Right hindlimb (tissue), 1 donor: ENCODE measurements around the gene ZC3HAV1.
"Not testable (repeated sequence)": the region's sequence is repeated elsewhere in the genome, so short reads cannot be mapped to it uniquely, and the experiment has no call there.

Source experiments
- DNase-seq: peaks from one replicate; pipeline ENCODE4 v3.0.0-alpha.2; 2018

ZC3HAV1 gene

GRCh38 chr7:139049111-139049510 lies 60.4 kb downstream of the ZC3HAV1 start:
- DNase-seq, result no peak

DNA sequence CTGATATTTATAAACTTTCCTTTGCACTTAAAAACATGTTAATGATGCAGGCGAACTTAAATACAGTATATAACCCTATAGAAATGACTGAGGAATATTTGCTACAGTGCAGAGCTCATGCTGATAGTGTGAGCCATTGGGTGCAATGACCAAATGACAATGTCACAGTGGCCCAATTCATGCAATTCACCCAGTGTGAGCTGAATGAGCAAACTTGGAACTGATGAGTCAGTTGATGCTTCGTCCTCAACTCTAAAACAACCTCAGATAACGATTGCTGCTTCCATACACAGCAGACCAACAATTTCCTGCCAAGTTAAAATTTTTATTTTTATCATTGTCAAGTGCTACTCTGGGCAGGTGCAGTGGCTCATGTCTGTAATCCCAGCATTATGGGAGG lies 61.5 kb downstream of the ZC3HAV1 start:
- DNase-seq, result no peak

DNA sequence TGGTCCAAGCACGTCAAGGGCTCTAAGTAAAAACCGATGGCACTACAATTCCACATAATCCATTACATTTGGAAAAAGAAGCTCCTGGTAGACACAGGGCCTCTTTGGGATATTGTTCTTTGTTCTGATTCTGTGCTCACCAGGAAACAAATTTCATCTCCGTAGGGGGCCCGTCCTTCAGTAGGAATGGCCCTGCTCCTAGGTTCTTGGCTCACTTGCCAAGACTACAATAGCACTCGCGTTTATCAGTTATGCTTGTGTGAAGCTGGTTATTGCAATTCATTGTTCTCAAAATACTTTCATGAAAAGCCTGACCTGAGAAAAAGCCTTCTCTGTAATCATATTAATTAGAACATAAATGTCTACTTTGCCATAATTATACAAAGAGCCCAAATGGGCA lies 63.4 kb downstream of the ZC3HAV1 start:
- no peak for DNase-seq

DNA sequence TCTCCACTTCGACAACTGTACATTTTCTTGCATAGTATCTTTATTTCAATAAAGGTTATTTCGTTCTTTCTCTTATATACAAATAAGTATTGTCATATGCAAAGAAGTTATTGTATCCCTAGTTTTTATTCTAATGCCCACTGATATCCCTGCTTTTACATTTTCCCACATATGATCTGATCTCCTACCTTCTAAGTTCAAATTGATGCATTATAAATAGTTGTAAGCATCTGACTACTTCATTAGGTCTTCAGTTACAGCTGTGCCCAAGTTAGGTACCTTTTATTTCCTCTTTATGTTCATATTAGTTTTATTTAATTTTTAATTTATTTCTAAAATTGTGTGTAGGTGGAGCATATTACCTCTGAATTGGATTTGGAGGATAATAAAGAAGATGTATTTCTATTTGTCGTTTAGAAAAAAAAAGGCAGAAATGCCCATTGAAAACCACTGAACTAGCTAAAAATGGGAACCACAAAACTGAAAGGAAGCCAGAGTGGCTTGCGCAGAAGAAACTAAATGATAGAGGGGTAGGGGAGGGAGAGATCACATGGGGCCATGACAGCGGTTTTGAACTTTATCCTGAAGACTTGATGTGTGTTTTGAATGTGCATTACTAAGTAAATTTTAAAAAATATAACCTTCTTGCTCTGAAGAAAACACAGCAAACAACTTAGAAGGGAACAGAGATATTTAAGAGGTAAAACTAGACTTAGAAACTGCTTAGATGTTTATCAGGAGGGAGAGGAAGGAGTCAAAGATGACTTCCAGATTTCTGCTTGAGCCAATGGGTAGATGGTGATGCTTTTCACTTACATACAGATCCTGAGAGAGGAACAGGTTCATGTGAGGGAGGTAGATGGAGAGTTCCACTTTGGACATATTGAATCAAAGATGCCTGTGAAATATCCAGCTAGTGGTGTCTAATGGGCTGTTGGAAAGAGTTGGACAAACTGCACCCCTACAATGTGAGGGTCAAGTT lies 64.4 kb downstream of the ZC3HAV1 start:
- DNase-seq, result no peak

DNA sequence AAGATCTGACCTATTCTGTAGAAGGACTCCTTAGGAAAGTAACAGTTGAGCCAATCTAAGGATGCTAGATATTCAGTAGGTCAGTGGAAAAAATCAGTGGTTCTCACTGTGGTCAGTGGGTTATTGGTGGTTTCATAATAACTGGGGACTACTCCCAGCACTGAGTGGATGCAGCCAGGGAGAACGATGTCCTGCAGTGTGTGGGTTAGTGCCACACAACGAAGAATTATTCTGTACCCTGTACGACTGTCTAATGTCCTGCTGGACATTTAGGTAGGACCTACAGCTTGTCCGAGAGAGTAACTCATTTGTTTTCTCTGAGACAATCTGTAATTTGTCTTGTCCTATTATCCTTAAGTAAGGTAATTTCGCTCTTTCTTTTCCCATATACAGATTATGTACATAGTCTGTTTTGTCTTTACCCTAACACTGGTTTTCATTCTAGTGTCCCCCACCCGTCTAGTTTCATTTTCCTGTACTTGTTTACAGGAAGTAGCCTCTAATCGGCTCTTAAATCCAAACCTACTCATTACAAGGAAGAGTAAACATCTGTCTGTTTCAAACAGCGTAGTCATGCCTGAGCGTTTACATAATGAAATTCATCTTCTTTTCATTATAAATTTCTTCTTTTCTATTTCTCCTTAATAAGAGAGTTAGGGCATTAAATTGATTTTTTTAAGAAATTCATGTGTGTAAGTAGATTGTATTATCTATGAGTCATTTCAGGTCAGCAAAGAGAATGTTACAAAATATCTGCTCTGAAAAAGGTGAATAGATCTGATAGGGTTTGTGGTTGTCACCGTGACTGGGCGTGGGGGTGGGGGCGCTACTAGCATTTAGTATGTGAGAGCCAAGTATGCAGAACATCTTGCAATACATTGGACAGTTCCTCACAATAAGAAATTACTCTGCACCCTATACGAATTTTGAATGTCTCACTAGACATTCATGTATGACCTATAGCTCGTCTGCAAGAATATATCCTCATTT lies 65.4 kb downstream of the ZC3HAV1 start:
- no peak for DNase-seq

- DNase-seq, result no peak
These were observed 68.0 kb downstream of the ZC3HAV1 start for GRCh38 chr7:139041378-139042085.

GRCh38 chr7:139038691-139039090 lies 70.8 kb downstream of the ZC3HAV1 start:
- DNase-seq, result no peak

- DNase-seq, result no peak
These were observed 72.6 kb downstream of the ZC3HAV1 start for GRCh38 chr7:139036901-139037300.

GRCh38 chr7:139035586-139036353 lies 73.8 kb downstream of the ZC3HAV1 start, which contains the start of gene ZC3HAV1L:
Gene ZC3HAV1L, minus strand, starts transcription at chr7:139036042. Its CDS starts 25 bp downstream, at chr7:139036017.
- peak; percentile 93 for DNase-seq

- peak; percentile 74 for DNase-seq
These were observed 74.5 kb downstream of the ZC3HAV1 start for GRCh38 chr7:139034855-139035585.

GRCh38 chr7:139034336-139034735 lies 75.2 kb downstream of the ZC3HAV1 start:
- no peak for DNase-seq

- no peak for DNase-seq
These were observed 76.0 kb downstream of the ZC3HAV1 start for GRCh38 chr7:139033346-139034114.

GRCh38 chr7:139032473-139032872 lies 77.0 kb downstream of the ZC3HAV1 start:
- DNase-seq, result no peak

- DNase-seq, result no peak
These were observed 80.2 kb downstream of the ZC3HAV1 start for GRCh38 chr7:139029353-139029752.

GRCh38 chr7:139026551-139026950 lies 83.0 kb downstream of the ZC3HAV1 start:
- DNase-seq, result no peak

DNA sequence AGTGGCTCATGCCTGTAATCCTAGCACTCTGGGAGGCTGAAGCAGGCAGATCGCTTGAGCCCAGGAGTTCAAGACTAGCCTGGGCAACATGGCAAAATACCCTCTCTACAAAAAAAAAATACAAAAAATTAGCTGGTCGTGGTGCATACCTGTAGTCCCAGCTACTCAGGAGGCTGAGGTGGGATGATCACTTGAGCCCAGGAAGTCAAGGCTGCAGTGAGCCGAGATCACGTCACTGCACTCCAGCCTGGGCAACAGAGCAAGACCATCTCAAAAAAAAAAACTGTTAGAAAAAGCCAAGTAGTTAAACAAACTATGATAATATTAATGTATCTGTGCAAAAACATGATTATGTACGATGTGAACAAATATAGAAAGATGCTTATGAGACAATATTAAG lies 83.7 kb downstream of the ZC3HAV1 start:
- DNase-seq, result not testable (repeated sequence)

- no peak for DNase-seq
These were observed 86.4 kb downstream of the ZC3HAV1 start for GRCh38 chr7:139023076-139023475.

GRCh38 chr7:139022286-139022685 lies 87.2 kb downstream of the ZC3HAV1 start:
- no peak for DNase-seq

GRCh38 chr7:139018910-139019309 lies 90.6 kb downstream of the ZC3HAV1 start:
- DNase-seq, result no peak

DNA sequence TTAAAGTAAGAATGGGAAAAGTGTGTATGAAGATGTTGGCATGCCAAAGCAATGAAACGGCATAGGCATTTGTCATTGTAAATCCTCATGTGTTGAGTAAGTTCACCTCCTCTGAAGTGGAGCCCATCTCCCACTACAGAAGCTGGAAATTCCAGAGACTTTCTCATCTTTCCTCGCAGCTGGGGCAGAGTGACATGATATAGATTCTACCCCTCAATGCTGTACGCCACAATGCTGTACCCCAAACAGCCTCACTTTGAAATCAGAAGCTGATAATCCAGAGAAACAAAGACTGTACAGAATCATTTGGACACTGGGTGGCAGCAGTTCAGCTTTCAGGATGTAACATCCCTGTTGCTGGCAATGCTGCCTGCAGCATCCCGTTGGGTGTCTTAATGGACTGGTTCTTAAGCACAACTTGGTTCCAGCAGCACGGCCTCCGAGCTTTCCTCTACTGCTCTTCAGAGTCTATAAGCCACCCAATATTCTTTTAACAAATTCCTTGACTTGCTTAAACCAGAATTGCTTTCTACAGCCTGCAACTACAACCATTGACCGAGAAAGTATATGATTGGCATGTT lies 92.5 kb downstream of the ZC3HAV1 start:
- peak; percentile 69 for DNase-seq
